GM12875 (cell line): ENCODE data around the gene GRK5.
"Not testable (repeated sequence)": the region's sequence is repeated elsewhere in the genome, so short reads cannot be mapped to it uniquely, and the experiment has no call there.

Source experiments
- H3K4me3 ChIP-seq: one replicate; pipeline ENCODE4 v1.5.1; 2011; ENCODE audit warnings: low read depth, low read length, control low read depth
- CTCF ChIP-seq: IDR thresholded peaks from 2 replicates; pipeline ENCODE4 v1.5.1; 2011; ENCODE audit warnings: low read depth, mild to moderate bottlenecking, control low read depth, inconsistent platforms, low read length, moderate library complexity, borderline replicate concordance; ENCODE audit not compliant: insufficient read depth

The GRK5 gene

DNA sequence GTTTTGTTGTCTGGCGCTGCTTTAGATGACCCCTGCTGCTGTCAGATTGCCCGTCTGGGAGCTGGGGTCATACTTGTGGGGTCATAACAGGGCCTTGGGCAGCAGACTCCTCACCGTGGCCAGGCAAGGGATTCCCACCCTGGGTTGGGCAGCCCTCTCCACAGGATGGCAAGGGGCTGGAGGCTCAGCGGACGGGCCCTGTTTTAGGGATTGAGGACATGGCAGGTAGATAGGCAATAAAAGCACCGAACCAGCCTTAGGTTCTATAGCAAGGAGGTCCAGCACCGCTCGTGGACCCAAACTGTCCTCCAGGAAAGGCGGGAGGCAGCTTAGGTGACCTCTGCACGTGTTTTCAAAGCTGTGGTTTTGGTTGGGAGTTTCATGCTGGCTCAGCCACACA is 60.0 kb downstream of the GRK5 start:
- no peak for TF ChIP-seq CTCF
- no peak overlapping the region for H3K4me3 ChIP-seq

DNA sequence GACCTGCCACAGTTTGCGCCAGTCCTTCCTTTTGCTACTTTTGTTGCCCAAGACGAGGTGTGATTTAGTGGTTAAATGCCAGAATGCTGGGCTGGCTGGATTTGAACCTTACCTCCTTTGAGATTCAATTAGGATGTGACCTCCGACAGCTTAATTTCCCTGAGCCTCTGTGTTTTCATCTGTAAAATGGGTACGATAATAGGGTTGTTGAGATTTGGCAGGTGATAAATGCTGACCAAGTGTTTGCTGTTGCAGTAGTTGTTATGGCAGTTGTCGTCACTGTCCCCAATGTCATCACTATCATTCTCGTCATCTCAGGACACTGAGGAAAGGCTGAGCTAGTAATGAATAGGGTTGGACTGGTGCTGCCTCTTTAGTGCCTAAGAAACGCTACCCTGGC is 61.1 kb downstream of the GRK5 start:
- no peak for TF ChIP-seq CTCF
- H3K4me3 ChIP-seq = no peak overlapping the region

- H3K4me3 ChIP-seq = no peak overlapping the region
- TF ChIP-seq CTCF = no peak
Measured at GRCh38 chr10:119268871-119269506, 61.6 kb downstream of the GRK5 start.

GRCh38 chr10:119269737-119270136 is 62.4 kb downstream of the GRK5 start:
- no peak overlapping the region for H3K4me3 ChIP-seq
- TF ChIP-seq CTCF = no peak

- H3K4me3 ChIP-seq = no peak overlapping the region
- no peak for TF ChIP-seq CTCF
Measured at GRCh38 chr10:119270762-119271366, 63.5 kb downstream of the GRK5 start.

GRCh38 chr10:119272338-119272734 is 65.0 kb downstream of the GRK5 start:
- H3K4me3 ChIP-seq = not testable (repeated sequence)

DNA sequence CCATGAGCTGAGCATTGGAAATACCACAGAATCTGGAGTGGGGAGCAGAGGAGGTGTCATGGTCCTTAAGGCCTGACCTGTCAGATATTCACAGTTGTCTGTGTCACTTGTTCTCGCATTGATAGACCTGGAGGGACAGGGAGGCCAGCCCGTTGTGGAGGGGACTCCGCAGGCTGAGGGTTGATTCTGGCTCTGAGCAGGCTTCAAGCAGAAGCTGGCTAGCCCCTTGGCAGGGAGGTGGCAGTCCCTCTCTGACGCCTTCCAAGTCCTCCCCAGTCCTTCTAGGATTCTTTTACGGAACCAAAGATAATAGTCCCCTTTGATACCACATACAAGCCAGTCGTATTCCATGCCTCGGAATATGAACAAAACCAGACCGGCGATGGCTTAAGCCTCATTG is 65.4 kb downstream of the GRK5 start:
- no peak for TF ChIP-seq CTCF
- H3K4me3 ChIP-seq = no peak overlapping the region

- no peak overlapping the region for H3K4me3 ChIP-seq
- no peak for TF ChIP-seq CTCF
Measured at GRCh38 chr10:119273413-119273812, 66.0 kb downstream of the GRK5 start.
